Measurements from ENCODE around the gene TAF5L. TPM values are rescaled to one million over a fixed set of nuclear protein-coding genes. Genes with fewer than 3 reads are reported as not detected.
A peak's percentile ranks its signal among the peaks of the same experiment; 100 is the strongest.

The TAF5L gene
- total and polyA plus RNA-seq, 5 experiments from 2014 or later = 4.1 to 22.4 (median 4.2) TPM

- ATAC-seq = peak; percentile 81 to 83
- peaks cover 21 to 44% (median 41%) of the 10 kb centered on the region in 4 donors for H3K4me1 Mint-ChIP-seq
- peak within 1 kb of the TSS; percentile 91 to 99 (median 96) for H3K4me3 Mint-ChIP-seq
- POLR2A ChIA-PET = interaction anchor here (0.7 to 4.4 kb wide), 12 partner anchors 9 to 508 kb away, joined by 3 to 74 read pairs (median 4); partner anchors contain the start of genes CCSAP, GALNT2, NUP133 and TAF5L
- peak; percentile 61 to 87 (median 80) for DNase-seq
- H3K27me3 Mint-ChIP-seq = no peaks in the 10 kb centered on the region
- peak within 1 kb of the TSS; percentile 63 to 95 (median 90) for H3K27ac Mint-ChIP-seq
- peaks cover 0 to 10% (median 0%) of the 10 kb centered on the region in 3 donors for H3K36me3 Mint-ChIP-seq
- H3K9me3 Mint-ChIP-seq = no peaks in the 10 kb centered on the region
Measured at GRCh38 chr1:229558460-229559335, 67.2 kb downstream of the TAF5L start, which contains the start of gene ABCB10. ABCB10 (minus strand) TSS chr1:229558707; CDS start chr1:229558652, 55 bp downstream.

- DNase-seq (peak in 9 of 10 donors; percentile 2 to 36 (median 22)), ATAC-seq (peak; percentile 21)
- Mint-ChIP-seq H3K4me3 (peak overlapping the region; percentile 80 to 91 (median 87)), H3K36me3 (peaks cover 0 to 10% (median 0%) of the 10 kb centered on the region in 3 donors), H3K27ac (peak overlapping the region; percentile 40 to 91 (median 82)), H3K27me3 (no peaks in the 10 kb centered on the region), H3K9me3 (no peaks in the 10 kb centered on the region), H3K4me1 (peaks cover 25 to 49% (median 45%) of the 10 kb centered on the region in 4 donors)
- POLR2A ChIA-PET = interaction anchor here (0.6 to 4.4 kb wide), 9 partner anchors 9 to 509 kb away, joined by 3 to 74 read pairs (median 4); partner anchors contain the start of genes CCSAP, GALNT2, NUP133 and TAF5L
Measured at GRCh38 chr1:229557913-229558414, 68.0 kb downstream of the TAF5L start.

GRCh38 chr1:229557200-229557850 is 68.6 kb downstream of the TAF5L start:
- Mint-ChIP-seq H3K9me3 (no peaks in the 10 kb centered on the region), H3K4me1 (peaks cover 28 to 53% (median 51%) of the 10 kb centered on the region in 4 donors), H3K36me3 (peaks cover 0 to 10% (median 0%) of the 10 kb centered on the region in 3 donors), H3K27ac (peak overlapping the region; percentile 40 to 91 (median 82)), H3K4me3 (peak overlapping the region; percentile 80 to 91 (median 87)), H3K27me3 (no peaks in the 10 kb centered on the region)
- ATAC-seq = peak in 1 of 2 donors; percentile 28
- DNase-seq = peak in 3 of 10 donors; percentile 24 to 39 (median 30)
- POLR2A ChIA-PET = interaction anchor here (0.6 to 4.4 kb wide), 4 partner anchors 8 to 215 kb away, joined by 3 to 74 read pairs (median 9); partner anchors contain the start of genes CCSAP, NUP133, TAF5L and URB2

GRCh38 chr1:229554886-229555621 is 70.9 kb downstream of the TAF5L start:
- no peak overlapping the region for H3K4me3 Mint-ChIP-seq
- H3K36me3 Mint-ChIP-seq = peaks cover 0 to 13% (median 0%) of the 10 kb centered on the region in 3 donors
- H3K4me1 Mint-ChIP-seq = peaks cover 34 to 59% (median 58%) of the 10 kb centered on the region in 4 donors
- DNase-seq (no peak), ATAC-seq (no peak)
- H3K9me3 Mint-ChIP-seq = no peaks in the 10 kb centered on the region
- peak overlapping the region in 4 of 10 donors; percentile 5 to 37 (median 18) for H3K27ac Mint-ChIP-seq
- H3K27me3 Mint-ChIP-seq = no peaks in the 10 kb centered on the region
- POLR2A ChIA-PET = no interaction called here

- peaks cover 34 to 50% (median 50%) of the 10 kb centered on the region in 4 donors for H3K4me1 Mint-ChIP-seq
- peak overlapping the region in 6 of 10 donors; percentile 36 to 83 (median 59) for H3K27ac Mint-ChIP-seq
- DNase-seq = no peak
- ATAC-seq = no peak
- no peak overlapping the region for H3K4me3 Mint-ChIP-seq
- H3K27me3 Mint-ChIP-seq = no peaks in the 10 kb centered on the region
- peaks cover 0 to 27% (median 0%) of the 10 kb centered on the region in 3 donors for H3K36me3 Mint-ChIP-seq
- H3K9me3 Mint-ChIP-seq = no peaks in the 10 kb centered on the region
- POLR2A ChIA-PET = interaction anchor here (0.6 to 0.7 kb wide), 2 partner anchors 16 to 88 kb away, joined by 3 read pairs; no protein-coding TSS in a partner anchor
Measured at GRCh38 chr1:229553621-229554130, 72.2 kb downstream of the TAF5L start.

GRCh38 chr1:229552732-229553131 is 73.2 kb downstream of the TAF5L start:
- no peak for DNase-seq
- no peaks in the 10 kb centered on the region for H3K27me3 Mint-ChIP-seq
- H3K36me3 Mint-ChIP-seq = peaks cover 0 to 36% (median 0%) of the 10 kb centered on the region in 3 donors
- H3K9me3 Mint-ChIP-seq = no peaks in the 10 kb centered on the region
- ATAC-seq = no peak
- POLR2A ChIA-PET = interaction anchor here (0.7 kb wide), 1 partner anchor 17 kb away, joined by 3 read pairs; no protein-coding TSS in a partner anchor
- peaks cover 34 to 50% (median 49%) of the 10 kb centered on the region in 4 donors for H3K4me1 Mint-ChIP-seq
- H3K27ac Mint-ChIP-seq = peak overlapping the region in 3 of 10 donors; percentile 5 to 64 (median 60)
- H3K4me3 Mint-ChIP-seq = no peak overlapping the region

- POLR2A ChIA-PET = no interaction called here
- Mint-ChIP-seq H3K4me3 (no peak overlapping the region), H3K9me3 (no peaks in the 10 kb centered on the region), H3K27me3 (no peaks in the 10 kb centered on the region), H3K36me3 (peaks cover 0 to 46% (median 0%) of the 10 kb centered on the region in 3 donors), H3K27ac (no peak overlapping the region), H3K4me1 (peaks cover 26 to 35% (median 32%) of the 10 kb centered on the region in 4 donors)
- DNase-seq (no peak), ATAC-seq (no peak)
Measured at GRCh38 chr1:229550812-229551567, 74.9 kb downstream of the TAF5L start.

- Mint-ChIP-seq H3K9me3 (no peaks in the 10 kb centered on the region), H3K27ac (no peak overlapping the region), H3K27me3 (no peaks in the 10 kb centered on the region), H3K4me3 (no peak overlapping the region), H3K4me1 (peaks cover 9 to 19% (median 14%) of the 10 kb centered on the region in 4 donors), H3K36me3 (peaks cover 0 to 63% (median 18%) of the 10 kb centered on the region in 3 donors)
- DNase-seq = no peak
- no peak for ATAC-seq
- POLR2A ChIA-PET = interaction anchor here (0.8 kb wide), 1 partner anchor 11 kb away, joined by 4 read pairs; the partner anchor contains the start of gene ABCB10
Measured at GRCh38 chr1:229547542-229547941, 78.4 kb downstream of the TAF5L start.

GRCh38 chr1:229544587-229544986 is 81.3 kb downstream of the TAF5L start:
- no peaks in the 10 kb centered on the region for H3K27me3 Mint-ChIP-seq
- ATAC-seq (no peak), DNase-seq (no peak)
- H3K36me3 Mint-ChIP-seq = peaks cover 6 to 78% (median 23%) of the 10 kb centered on the region in 3 donors
- POLR2A ChIA-PET = no interaction called here
- no peak overlapping the region for H3K27ac Mint-ChIP-seq
- no peaks in the 10 kb centered on the region for H3K9me3 Mint-ChIP-seq
- no peak overlapping the region for H3K4me3 Mint-ChIP-seq
- peaks cover 2 to 18% (median 14%) of the 10 kb centered on the region in 4 donors for H3K4me1 Mint-ChIP-seq
